CD4-positive, alpha-beta T cell treated with Interleukin-17A for 4 hours (primary cell): Measurements from ENCODE around the gene CROCC2.

Experiments used
- DNase-seq: peaks from one replicate; pipeline ENCODE4 v3.0.0-alpha.2; 2020; ENCODE audit warnings: mixed read lengths

CROCC2 gene

DNA sequence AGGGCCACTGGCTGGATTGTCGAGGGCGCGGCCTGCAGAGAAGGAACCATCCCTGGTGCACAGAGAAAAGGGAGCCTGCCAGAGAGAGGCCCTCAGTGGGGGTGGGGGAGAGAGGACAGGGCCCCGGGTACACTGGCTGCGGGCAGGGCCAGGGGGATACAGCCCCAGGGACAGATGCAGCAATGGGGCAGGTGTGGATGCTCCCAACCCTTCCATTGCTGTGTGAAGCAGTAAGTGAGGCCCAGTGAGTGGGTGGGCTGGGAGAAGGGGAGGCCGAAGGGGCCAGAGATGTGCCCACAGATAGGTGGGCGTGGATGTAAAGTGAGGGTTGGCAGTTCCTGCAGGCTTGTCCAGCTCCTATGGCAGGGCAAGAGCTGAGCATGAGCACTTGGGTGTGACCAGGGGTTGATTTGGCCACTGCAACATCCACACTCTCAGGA lies 30.1 kb upstream of the CROCC2 start:
- DNase-seq, result no peak

DNA sequence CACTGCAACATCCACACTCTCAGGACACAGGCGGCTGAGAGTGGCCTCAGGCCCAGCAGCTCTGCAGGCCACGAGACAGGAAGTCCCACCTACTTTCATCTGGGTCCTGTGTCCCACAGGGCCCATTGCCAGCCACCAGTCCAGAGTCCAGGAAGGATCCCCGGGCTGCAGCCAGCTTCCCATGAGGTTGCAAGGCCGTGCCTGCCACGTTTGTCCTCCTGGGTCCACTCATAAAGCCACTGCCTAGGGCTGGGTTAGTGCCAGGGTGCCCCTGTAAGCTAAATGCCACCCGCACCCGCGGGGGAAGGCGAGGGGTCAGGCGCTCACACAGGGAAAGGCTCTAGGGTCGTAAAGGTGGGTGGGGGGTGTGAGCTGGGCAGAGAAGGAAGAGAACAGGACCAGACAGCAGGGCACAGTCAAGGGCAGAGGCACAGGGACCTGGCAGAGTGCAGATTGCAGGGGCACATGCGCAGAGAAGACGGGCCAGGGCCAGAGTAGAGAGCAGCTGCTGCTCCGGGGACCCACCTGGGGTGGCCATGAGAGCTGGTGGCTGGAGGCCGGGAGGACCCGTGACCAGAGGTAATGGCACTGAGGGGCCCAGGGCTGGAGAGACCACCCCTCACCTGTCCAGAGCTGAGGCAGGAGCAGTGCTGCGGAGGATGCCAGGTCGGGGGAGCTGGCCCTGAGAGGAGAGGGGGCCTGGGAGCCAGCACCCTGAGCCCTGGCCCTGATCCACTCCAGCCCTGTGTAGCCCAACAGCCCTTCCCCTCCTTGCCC lies 29.5 kb upstream of the CROCC2 start:
- DNase-seq, result no peak

DNA sequence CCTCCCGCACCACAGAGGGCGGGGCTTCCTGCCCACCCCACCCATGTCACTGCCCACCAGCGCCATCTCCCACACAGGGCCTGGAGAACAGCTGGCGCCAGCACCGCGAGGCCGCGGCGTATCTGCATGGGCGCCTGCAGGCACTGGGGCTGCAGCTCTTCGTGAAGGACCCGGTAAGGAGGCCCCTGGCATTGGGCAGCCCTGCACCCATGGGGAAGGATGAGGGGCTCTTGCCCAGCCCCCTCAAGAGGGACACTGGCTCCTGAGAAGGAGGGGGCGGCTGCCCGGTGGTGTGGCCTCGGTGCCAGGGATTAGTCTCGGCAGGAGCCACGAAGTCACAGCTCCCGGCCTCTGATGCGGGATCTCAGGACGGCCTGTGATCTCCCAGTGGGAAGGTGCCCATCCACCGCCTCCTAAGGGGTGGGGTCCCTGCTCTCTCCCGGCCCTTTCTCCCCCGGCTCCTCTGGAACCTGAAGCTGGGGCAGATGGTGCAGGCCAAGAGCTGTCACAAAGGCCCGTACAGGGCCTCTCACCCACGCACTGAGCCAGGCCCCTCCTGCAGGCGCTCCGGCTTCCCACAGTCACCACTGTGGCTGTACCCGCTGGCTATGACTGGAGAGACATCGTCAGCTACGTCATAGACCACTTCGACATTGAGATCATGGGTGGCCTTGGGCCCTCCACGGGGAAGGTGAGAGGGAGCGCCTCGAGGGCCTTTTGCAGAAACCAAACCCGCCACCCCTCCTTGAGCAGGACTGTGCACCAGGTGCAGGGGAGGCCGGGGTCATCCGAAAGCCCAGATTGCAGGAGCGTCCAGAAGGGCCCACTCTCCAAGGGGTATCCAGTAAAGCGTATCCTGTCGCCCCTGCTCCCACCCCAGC lies 28.4 kb upstream of the CROCC2 start:
- DNase-seq, result no peak

DNA sequence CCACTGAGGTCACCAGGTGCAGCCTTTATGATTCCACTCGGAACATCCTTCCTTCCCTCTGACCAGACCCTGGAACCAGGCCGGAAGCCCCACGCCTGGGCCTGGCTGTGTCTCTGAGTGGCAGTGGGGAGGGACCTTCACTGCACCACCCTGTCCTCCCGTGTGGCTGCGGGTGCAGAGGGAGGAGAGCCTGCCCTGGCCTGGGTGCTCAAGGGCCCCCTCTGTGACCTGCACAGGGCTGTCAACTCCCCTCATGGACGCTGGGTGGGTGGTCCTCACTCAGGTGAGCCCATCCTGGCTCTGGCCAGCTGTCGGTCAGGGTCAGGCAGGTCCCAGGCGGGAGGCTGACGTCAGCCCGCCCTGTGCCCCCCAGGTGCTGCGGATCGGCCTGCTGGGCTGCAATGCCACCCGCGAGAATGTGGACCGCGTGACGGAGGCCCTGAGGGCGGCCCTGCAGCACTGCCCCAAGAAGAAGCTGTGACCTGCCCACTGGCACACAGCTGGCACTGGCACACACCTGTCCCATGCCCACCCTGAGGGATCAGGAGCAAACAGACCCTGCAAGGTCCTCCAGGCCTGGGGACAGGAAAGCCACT lies 27.7 kb upstream of the CROCC2 start:
- DNase-seq, result no peak

DNA sequence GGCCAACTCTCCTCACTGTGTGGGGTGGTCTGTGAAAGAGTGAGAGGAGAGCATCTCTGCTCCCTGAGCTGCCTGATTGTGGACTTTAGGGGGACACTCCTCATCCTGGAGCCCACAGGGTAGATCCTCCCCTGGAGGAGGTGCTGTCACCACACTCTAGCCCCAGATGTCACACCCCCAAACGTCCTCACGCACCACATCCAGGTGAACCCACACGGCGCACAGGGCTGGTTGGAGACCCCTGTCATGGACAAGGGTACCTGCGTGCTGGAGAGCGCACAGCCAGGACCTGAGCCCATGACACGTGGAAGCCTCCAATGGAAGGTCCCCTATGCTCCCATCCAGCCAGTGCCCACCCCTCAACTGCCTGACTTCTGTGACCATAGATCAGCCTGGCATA lies 27.0 kb upstream of the CROCC2 start:
- no peak for DNase-seq

DNA sequence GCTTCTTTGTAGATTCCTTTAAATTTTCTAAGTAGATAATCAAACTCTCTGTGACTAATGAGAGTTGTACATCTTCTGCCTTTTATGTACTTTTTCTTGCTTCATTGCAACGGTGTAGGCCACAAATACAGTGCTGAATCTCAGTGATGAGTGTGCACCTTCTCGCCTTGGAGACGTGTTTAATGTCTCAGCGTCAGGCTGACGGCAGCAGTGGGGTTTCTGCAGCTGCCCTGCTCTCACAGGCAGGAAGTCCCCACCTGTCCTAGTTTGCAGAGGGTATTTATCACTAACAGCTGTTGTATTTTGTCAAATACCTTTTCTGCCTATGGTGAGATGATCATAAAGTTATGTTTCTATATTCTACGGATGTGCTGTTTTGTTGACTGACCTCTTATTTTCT lies 24.2 kb upstream of the CROCC2 start:
- no peak for DNase-seq

DNA sequence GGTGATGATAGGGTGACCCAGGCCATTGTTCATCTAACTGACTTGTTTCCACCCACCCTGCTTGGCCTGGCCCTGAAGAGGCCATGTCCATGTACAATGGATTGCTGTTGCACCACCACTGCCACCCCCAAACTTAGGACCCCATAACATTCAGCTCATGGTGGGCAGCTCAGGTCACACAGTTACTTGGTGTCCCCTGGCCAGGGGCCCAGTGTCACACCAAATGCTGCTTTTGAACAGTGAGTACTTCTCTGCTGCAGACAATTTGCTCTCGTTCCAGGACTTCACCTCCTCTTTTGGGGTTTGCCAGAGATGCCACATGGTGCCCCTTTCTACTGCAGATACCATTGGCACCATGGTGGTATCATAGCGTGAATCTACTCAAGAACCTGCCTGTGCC lies 21.9 kb upstream of the CROCC2 start:
- DNase-seq, result no peak

DNA sequence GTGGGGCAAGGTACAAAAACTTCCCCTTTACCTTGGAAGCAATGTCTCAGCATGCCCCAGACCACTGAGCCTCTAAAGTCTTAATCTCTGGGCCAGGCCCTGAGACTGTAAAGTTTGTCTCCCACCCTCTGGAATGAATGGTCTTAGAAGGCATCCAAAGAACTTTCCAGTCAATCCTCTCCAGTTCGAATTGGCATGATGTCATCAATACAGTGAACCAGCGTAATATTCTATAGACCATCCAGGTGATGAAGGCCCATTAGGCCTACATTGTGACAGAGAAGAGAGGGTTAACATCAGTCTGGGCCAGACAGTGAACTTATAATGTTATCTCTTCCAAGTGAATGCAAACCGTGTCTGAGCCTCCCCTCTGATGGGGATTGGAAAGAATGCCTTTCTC lies 21.4 kb upstream of the CROCC2 start:
- DNase-seq, result no peak

DNA sequence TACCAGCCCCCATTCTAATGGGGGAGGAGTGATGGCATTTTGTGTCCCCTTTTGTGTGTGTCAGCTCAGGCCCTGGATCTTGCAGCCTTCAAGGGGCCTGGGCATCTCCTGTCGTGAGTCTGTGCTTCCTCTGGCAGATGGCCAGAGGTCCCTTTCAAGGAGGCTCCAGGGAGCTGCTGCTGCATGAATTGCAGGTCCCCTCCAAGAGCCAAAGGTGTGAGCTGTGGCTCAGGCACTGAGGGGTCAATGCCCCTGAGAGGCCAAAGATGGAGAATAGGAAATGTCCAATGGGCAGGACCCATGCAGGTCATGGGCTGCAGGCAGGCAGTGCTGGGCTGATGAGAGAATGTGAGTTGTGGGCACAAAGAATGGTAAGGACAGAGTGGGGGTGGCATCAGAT lies 20.6 kb upstream of the CROCC2 start:
- no peak for DNase-seq

DNA sequence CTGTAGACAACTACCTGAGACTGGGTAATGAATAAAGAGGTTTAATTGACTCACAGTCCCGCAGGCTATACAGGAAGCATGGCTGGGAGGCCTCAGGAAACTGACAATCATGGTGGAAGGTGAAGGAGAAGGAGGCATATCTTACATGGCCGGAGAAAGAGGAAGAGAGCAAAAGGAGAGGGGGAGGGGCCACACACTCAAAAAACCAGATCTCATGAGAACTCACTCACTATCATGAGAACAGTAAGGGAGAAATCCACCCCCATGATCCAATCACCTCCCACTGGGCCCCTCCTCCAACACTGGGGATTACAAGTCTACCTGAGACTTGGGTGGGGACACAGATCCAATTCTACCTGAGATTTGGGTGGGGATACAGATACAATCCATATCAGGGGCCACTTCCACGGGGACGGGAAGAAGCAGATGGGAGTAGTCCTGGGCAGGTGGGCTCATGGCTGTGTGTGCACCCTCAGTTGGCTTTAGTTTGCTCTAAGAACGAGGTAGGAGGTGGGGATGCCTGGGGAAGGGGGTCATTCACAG lies 20.0 kb upstream of the CROCC2 start:
- no peak for DNase-seq

DNA sequence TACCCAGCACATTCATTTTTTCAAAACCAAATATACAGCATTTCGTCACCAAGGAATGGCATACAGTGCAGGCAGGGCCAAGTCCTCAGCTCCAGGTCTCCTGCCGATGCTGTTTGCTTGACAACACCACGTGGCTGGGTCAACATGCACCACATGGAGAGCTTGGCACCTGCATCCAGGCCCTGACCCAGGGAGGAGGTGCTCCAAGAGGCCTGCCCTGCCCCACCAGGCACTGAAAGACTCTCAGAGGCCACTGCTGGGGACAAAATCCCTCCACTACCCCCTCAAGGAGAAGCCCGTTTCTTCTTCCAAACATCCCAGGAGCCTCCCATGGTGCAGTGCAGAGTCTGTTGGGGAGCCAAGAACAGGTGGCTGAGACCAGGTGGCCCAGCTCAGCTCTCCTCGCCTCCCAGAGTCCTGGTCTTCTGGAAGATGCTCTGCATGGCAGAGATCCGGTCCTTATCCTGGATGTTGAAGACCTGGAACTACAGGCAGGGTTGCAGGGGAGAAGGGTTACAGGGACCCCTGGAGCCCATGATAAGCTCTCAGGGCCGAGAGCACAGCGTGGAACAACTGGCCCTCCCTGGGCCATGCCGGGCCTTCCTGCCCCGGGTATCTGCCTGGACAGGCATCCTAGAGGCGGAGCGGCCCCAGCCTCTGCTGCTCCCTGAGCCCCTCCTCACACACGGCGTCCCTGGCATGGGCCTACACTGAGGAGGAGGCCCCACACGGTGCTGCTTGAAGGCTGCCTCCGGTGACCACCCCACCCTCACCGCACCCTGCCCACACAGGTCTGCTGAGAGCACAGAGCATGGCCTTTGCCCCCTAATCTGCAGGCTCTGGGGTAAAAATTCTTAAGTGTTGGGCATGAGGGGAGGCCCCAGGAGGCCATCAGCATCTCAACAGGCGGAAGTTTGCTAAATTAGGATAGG lies 19.2 kb upstream of the CROCC2 start:
- no peak for DNase-seq

DNA sequence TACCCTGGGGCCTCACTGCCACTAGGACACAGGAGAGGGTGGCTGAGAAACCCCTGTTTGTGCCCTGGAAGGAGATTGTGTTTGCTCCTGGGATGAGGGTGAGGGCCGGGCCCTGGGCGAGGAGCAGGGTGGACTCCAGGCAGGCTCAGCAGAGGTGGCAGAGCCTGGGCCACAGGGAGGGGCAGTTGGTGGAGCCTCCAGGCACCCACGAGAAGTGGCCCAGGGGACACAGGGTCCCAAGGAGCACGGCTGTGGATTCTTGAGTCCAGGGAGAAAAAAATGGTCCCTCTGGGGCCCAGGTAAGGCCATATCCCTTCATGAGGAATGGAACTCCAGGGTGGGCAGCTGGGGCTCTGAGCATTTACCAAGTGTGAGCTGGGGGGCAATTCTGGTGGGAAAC lies 18.5 kb upstream of the CROCC2 start:
- no peak for DNase-seq

DNA sequence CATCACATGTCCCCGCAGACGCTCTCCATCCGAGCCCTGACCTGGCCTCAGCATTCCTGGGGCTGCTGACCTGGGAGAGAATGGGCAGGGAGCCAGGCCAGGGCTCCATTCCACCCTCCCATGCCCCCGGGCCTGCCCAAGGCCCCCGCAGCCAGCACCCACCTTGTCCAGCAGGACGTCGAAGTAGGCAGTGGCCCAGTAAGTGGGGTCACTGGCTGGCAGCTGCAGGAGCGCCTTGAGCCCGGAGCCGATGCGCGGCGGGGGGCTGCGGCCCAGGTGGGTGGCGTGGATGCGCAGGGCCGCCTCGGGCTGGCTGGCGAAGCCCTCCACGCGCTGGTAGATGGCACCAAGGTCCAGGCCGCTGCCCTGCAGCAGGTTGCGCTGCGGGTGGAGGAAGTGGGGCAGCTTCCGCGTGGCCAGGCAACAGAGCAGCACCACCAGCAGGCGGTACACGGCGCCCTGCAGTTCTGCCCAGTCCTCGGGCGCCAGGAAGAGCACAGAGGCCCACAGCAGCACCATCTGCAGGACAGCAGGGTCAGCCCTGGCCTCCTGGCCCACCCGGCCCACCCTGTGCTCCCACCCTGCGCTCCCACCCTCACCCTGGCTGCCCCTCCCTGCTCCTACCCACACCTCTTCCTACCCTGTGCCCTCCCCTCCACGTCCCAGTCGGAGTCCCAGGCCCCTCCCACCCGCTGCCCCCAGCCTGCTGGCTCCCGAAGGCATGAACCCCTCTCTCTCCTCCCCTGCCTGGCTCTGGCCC lies 17.8 kb upstream of the CROCC2 start:
- DNase-seq, result no peak

DNA sequence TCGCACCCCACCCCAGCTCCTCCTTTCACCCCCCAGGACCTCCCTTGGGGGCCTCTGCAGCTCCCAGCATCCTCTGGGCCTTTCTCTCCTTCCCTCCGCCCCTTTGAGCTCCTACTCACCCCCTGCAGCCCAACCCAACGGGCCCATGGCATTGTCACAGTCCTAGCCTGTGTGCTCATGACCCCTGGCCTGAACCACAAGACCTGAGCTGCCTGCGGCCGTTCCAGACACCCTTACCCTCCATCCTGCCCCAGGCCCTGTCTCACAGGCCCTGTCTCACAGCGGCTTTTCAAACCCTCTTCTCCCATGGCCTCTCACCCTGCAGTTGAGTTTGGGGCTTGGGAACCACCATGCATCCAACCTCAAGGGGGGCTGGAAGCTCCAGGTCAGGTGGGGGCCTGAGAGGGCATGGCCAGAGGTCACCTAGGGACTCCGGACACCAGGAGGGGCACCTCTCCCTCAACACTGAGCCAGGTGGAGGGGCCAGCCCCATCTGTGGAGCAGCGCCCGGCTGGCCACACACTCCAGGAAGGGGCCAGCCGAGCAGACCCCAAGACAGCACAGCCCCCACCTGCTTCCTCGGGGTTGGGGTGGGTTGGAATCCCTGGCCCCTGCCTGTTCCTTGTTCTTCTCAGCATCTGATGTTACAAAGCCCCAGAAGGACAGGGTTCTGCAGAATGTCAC lies 17.1 kb upstream of the CROCC2 start:
- no peak for DNase-seq

DNA sequence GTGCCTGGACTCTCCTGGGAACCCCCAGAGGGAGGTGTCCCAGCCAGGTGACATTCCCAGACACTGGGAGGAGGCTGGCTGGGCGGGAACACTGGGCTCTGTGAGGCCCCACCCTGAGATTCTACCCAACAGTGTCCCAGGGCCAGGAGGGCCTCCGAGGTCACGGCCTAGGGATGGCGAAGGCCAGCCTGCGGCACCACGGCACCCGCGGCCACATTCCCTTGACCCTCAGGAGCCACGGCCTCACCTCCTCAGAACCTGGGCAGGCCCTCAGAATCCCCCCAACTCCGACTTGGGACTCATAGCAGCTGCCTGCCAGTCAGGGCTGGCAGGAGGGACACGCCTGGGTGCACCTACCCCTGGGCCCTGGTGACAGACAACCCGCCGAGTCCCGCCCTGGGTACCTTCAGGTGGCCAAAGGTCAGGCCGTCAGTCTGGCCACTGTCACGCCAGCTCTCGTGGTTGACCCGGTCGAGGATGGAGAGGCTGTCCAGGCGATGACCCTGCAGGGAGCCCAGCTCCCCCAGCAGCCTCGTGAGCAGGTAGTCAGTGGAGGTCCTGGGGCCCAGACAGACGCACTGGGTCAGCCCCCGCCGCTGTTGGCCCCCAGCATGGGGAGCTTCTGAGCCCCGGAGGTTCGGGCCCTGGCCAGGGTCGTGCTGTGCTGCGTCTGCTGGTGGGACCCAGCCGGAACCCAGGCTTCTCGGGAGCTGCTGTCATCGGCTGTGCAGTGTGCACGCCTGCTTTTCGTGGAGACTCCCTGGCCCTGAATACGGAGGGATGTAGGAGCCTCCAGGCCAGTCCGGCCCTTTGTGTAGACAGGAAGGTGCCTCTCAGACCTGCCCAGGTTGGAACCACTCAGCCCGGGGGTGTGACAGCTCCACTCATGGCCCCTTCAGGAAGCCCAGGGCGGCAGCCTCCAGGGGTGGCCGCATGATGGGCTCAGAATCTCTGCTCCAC lies 16.3 kb upstream of the CROCC2 start:
- no peak for DNase-seq

DNA sequence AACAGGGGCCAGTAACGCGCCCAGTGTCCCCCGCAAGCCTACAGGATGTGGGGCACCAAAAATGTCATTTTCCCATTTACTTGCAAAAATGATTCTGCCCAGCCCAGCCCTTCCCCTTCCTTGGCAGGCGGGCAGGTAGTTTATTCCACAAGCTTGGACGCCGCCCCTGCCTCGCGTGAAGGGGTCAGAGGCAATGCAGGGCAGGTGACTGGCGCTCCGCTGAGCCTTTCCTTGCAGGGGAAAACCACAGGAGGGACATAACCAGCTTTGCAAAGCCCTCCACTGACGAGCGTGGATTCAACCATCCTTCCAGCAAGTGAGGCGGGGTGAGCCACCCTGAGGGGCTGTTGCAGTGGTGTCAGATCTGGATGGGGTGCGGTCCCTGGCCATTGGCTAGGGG lies 15.4 kb upstream of the CROCC2 start:
- DNase-seq, result no peak

DNA sequence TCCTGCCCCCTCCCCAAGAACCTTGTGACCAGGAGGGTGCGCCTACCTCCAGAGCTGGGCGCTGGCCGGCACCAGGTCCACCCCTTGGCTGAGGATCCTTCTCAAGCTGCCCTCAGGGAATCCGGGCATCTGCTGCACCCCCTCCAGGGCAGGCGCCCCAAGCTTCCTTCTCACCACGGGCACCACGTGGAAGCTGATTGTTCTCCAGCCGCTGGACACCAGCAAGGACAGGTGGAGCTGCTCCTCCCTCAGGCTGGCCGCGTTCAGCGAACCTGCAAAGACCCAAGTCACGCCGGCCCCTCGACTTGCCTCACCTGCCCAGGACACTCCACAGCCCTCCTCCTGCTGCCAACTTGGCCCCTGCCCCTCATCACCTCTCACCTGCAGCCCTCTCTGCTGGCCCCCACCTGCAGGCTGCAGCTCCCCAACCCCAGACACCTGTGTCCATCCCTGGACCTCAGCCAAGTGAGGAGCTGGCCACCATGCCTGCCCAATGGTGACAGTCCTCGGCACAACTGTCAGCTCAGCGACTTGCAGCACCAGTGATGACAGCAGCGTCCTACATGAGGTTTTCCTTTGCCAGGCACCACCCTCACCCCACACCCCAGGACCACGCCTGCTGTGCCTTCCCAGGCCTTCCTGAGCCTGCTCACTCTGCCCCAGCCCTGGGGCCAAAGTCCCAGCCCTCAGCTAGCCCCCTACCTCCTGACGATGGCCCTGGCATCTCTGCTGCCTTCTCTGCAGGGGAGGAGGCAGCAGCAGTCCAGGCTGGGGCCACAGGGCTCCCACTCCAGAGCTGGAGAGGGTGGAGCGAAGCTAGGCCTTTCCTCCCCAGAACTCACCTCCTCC lies 14.4 kb upstream of the CROCC2 start:
- DNase-seq, result no peak

DNA sequence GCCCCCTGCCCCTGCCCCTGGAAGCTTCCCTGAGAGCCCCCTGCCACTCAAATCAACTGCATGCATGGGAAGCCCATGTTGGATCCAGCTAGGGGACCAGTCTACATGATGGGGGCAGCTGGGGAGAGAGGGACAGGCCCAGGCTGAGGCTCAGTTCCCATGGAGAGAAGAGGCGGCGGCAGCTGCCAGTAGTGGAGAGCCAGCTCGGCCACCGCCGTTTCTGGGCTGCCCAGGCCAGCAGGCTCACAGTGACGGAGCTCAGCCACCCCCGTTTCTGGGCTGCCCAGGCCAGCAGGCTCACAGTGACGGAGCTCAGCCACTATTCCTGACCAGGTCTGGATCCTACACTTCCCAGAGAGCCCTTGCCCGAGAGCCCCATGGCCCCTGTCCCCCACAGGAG lies 13.8 kb upstream of the CROCC2 start:
- DNase-seq, result no peak

DNA sequence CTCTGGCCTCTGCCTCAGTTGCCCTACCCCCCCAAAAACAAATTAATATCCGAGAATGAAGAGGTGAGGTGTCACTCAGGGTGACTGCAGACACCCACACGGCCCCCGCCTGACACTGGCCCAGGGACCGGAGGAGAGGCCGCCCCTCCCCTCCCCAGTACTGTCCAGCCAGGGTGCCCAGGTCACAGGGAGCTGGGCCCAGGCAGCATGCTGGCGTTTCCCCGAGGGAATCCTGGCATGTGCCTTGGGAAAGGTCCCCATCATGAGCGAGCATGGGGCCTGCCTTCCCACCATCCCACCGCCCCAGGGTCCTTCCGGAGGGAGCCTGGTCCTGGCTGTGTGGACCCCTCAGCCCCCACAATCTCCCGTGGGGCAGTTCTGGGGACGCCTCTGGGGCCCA lies 13.2 kb upstream of the CROCC2 start:
- no peak for DNase-seq
